A673 (cell line): ENCODE measurements around the gene NLGN1.

Experiments
- CTCF ChIP-seq: fragments of 300-800, 200-600 bp; sonication (generic); conservative IDR thresholded peaks from 2 replicates; pipeline ENCODE4 v1.5.1; 2017; ENCODE audit warnings: low read depth, mild to moderate bottlenecking, antibody characterized with exemption, low read length, moderate library complexity, mixed read lengths
- EZH2 ChIP-seq: fragments of 200-600 bp; sonication (generic); IDR thresholded peaks from 2 replicates; pipeline ENCODE4 v1.6.1; 2017; ENCODE audit warnings: borderline replicate concordance, low read depth, mild to moderate bottlenecking, mixed read lengths, antibody characterized with exemption, low read length; ENCODE audit not compliant: poor library complexity, severe bottlenecking

- no peak for TF ChIP-seq CTCF
- no peak for TF ChIP-seq EZH2
These were observed 931.8 kb downstream of the NLGN1 start for GRCh38 chr3:174329321-174329720.
